NCI-H2196 treated with DMSO at 0.1 percent for 48 hours (cell line): ENCODE data around the gene SLC50A1.

Experiments used
- DNase-seq: peaks from one replicate; lab custom pipeline; 2025; ENCODE audit not compliant: unreplicated experiment; lab: John Stamatoyannopoulos, UW

Gene SLC50A1

DNA sequence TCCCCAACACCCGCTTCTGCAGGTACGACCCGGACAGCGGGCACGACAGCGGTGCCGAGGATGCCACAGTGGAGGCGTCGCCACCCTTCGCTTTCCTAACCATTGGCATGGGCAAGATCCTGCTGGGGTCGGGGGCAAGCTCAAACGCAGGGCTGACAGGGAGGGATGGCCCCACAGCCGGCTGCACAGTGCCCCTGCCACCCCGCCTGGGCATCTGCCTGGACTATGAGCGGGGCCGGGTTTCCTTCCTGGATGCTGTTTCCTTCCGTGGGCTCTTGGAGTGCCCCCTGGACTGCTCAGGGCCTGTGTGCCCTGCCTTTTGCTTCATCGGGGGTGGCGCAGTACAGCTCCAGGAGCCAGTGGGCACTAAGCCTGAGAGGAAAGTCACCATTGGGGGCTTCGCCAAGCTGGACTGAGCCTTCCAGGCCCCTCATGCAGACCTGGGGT, 48.1 kb downstream of the SLC50A1 start:
- DNase-seq: no peak

DNA sequence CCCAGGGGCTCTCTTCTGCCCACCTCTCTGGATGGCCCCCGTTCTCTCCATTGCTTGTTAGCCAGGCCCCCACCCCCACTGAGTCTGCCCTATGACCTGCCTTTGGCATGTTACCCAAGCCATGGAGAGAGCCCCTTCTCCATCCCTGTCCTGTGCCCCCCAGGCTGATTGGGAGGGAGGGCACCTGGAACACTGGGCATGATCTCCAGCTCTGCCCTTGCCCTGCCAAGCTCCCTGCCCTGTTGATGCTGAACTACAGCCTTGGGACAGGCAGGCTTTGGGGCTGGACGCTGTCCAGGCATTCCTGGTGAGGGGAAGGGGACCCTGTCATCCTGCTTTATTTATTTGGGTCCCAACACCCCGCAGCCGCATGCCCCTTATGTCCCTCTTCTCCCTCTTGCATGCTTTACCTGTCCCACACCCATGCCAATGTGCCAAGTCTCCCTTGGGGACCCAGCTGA, 48.7 kb downstream of the SLC50A1 start:
- DNase-seq: no peak

DNA sequence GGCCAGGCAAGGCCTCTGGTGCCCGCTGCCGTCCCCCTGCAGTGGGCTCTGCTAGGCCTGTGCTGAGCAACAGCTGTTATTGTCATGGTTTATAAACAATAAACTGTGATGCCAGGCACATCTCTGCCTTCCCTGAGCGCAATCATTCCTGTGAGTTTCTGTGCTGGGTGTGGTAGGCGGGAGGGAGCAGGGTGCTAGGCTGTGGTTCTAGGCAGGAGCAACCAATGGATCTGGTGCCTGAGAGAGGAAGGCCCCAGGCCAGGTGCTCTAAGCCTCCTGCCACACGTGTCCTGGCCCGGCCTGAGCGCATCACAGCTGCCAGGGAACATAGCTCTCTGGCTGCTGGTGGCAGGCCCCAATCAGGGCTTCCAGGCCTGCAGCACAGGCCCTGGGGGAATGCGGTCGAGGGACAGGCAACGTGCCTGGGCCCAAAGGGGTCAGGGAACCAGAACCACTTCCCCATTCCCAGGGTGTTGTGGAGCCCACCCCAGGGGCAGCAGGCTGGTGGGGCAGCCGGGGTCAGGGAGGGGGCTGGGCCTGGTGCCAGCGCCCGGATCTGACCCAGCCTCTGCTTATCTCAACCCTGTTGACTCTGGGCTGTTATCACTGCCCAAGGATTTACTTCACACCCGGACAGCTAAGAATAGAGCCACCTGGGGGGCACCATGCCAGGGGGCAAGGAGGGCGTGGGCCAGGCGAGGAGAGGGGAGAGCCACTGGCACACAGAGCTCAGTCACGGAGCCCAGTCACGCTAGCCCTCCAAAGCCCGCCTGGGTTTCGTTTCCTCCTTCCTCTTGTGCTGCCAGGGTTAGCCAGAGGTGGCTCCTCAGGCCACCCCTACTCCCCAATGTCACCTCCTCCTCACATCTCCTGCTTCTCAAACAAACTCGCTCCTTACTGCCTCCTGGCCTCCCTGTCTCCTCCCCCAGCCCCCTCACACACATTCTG, 49.5 kb downstream of the SLC50A1 start:
- DNase-seq: no peak

DNA sequence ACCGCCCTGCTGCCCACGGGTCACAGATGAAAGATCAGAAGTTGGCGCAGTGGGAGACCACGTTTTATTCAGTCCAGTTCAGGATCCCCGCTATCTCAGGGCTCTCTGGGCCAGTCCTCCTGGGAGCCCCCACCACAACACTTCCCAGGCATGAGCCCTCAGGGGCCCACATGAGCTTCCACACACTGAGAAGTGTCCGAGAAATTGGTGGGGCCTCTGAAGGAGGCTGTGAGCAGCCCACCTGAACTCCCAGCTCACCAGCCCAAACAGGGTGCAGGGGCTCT, 50.1 kb downstream of the SLC50A1 start:
- no peak for DNase-seq

DNA sequence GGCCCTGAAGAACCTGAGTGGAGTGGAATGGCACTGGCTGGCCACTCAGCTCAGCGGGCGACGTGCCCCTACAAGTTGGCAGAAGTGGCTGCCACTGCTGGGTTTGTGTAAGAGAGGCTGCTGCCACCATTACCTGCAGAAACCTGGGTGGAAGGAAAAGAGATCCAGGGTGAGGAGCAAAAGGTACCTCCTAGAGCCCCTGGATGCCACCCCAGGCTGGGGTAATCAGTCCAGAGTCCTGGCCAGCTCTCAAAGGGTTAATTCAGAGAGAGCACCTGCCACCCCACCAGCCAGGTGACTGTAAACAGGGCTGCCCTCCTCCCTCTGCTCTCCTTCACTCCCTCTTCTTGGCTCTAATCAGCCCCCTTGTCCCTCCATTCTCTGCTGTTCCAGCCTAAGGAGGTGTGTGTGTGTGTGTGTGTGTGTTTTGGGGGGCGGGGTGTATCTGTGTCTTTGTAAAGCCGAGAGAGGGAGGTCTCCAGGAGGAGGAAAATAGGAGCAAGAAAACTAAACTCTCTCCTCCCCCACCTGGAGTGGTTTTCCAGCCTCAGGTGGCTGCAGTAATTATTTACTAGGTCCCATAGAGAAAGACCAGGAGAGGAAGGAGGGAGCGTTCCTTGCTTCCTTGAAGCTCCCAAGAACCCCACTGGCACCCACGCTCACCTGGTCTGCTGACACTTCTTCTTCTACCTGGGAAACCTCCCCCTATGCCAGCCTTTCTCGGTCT, 50.6 kb downstream of the SLC50A1 start:
- no peak for DNase-seq

DNA sequence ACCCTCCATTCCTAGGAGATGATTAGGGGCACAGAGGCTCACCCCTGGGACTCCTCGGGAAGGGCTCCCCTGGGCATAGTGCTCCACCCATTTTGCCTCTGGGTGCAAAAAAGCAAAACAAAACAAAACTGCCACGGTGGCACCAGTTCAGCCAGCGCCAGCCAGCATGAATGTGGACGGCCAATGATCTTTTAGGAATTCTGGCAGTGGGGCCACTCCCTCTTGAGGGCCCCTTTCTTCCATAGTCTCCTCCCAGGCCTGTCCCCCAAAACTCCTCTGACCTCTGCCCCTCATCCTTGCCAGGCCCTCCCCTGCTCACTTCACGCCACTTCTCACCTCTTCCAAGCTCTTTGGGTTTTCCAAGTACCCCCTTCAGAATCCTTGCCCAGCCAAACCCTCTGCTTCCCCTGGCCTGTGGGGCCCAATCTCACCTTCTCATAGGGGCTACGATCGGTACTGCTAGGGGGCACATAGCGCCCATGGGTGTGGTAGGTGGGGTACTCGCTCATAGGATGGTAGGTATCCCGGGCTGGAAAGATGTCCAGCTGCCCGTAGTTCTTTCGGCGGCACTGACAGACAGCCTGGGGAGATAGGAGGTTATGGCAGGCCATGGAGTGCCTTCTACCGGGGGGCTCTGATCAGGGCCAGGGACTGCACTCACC, 51.3 kb downstream of the SLC50A1 start:
- no peak for DNase-seq

DNA sequence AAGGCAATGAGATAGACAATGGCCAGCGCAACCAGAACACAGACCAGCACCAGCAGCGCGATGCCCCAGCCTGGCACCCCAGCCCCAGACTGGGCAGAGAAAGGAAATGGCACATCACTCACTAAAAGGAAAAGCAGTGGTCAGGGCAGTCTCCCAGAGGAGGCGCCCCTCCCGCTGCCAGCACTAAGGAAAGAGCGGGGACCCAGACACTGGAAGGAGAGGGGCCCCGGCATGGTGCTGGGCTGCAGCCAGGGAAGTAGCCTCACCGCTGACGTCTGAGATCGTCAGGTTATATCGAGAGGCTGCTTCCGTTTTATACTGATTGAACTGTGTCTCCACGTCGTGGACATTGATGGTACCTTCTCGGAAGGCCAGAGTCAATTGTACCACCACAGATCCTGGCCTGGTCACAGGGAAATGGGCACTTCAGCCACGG, 51.8 kb downstream of the SLC50A1 start:
- DNase-seq: no peak

DNA sequence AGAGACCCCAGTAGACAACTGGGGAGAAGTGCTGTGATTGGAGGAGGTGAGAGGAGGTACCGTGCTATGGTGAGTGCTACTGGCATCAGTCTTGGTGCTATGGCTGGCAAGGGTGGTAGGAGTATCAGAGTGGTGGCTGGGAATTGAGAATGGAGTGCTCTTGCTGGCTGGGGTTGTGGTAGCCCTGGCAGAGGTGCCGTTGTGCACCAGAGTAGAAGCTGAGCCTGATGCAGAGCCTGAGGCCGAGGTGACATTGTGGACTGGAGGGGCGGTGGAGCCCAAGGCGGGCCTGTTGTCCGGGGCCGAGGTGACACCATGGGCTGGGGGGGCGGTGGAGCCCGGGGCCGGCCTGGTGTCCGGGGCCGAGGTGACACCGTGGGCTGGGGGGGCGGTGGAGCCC, 52.6 kb downstream of the SLC50A1 start:
- DNase-seq: no peak
